A549 (cell line): ENCODE measurements around the gene B3GALT4. TPM values are rescaled to one million over a fixed set of nuclear protein-coding genes. Genes with fewer than 3 reads are reported as not detected.
A peak's percentile ranks its signal among the peaks of the same experiment; 100 is the strongest.

Source experiments
- ATAC-seq, 2 experiments: fragments of 200-7000 bp in 1 of 2; fragments of >200 bp in 1 of 2; cut with Nextera tagmentation in 1 of 2; cut with Tn5 transposase in 1 of 2; 3 replicates each; pipeline versions ENCODE4 v1.8.0 to v1.9.1; 2018 to 2020; ENCODE audit warnings: mild to moderate bottlenecking in 1 of 2, moderate library complexity in 1 of 2
- CTCF ChIA-PET: fragments of 300-600 bp; sonication (Branson Sonifier 250); formaldehyde crosslinking; extraction: SDS; loops from one replicate; lab custom pipeline; 2021; ENCODE audit warnings: antibody characterized with exemption, inconsistent platforms; lab: Yijun Ruan, JAX
- POLR2A ChIA-PET: fragments of 350-600 bp; formaldehyde crosslinking; extraction: SDS; loops from one replicate; lab custom pipeline; 2021; ENCODE audit warnings: antibody characterized with exemption, inconsistent platforms; lab: Yijun Ruan, JAX
- DNase-seq, 2 experiments: peaks; one replicate each; pipeline versions ENCODE4 v3.0.0 to v3.0.0-alpha.2; 2011 to 2016; ENCODE audit warnings: low read depth in 1 of 2, low spot score in 1 of 2
- FAIRE-seq: peaks from 2 replicates; lab custom pipeline; 2011; peaks lifted over from hg19 to GRCh38; lab: Jason Lieb, UNC
- H3K27ac ChIP-seq, 2 experiments: fragments of >200 bp; sonication (Bioruptor Twin); formaldehyde crosslinking; 3 replicates each; pipeline ENCODE4 v1.5.1; 2016 to 2017
- H3K4me1 ChIP-seq: fragments of >200 bp; sonication (Bioruptor Twin); formaldehyde crosslinking; 3 replicates; pipeline ENCODE4 v1.6.1; 2016
- H3K4me2 ChIP-seq: fragments of >200 bp; sonication (Bioruptor Twin); formaldehyde crosslinking; 3 replicates; pipeline ENCODE4 v1.6.1; 2016
- H3K4me3 ChIP-seq: fragments of >200 bp; sonication (Bioruptor Twin); formaldehyde crosslinking; 3 replicates; pipeline ENCODE4 v1.5.1; 2016
- H3K9me3 ChIP-seq: fragments of >200 bp; sonication (Bioruptor Twin); formaldehyde crosslinking; 3 replicates; pipeline ENCODE4 v1.6.1; 2016
- BHLHE40 ChIP-seq: IDR thresholded peaks from 2 replicates; pipeline ENCODE4 v1.6.1; 2012; ENCODE audit warnings: low read depth, low read length, inconsistent platforms
- CHD2 ChIP-seq: fragments of 150-350 bp; IDR thresholded peaks from 2 replicates; pipeline ENCODE4 v1.6.1; 2014; ENCODE audit warnings: low read length; ENCODE audit not compliant: partially characterized antibody
- CHD4 ChIP-seq: fragments of 200-600 bp; sonication (generic); IDR thresholded peaks from 2 replicates; pipeline ENCODE4 v1.6.1; 2016; ENCODE audit warnings: antibody characterized with exemption, mild to moderate bottlenecking, borderline replicate concordance
- CTCF ChIP-seq: fragments of >200 bp; sonication (Bioruptor Twin); formaldehyde crosslinking; IDR thresholded peaks from 3 replicates; pipeline ENCODE4 v1.5.1; 2016
- E2F6 ChIP-seq: IDR thresholded peaks from 2 replicates; pipeline ENCODE4 v1.6.1; 2012; ENCODE audit warnings: low read depth, borderline replicate concordance
- FOSL2 ChIP-seq, 2 experiments: fragments of 450-650 bp in 1 of 2; fragments of >200 bp in 1 of 2; sonication (Bioruptor Twin) in 1 of 2; formaldehyde crosslinking; IDR thresholded peaks; 2 replicates each; pipeline versions ENCODE4 v1.5.0 to v1.6.1; 2016 to 2020; ENCODE audit warnings: mild to moderate bottlenecking in 1 of 2, moderate library complexity in 1 of 2
- JUN ChIP-seq, 2 experiments: fragments of >200 bp; sonication (Bioruptor Twin); formaldehyde crosslinking; IDR thresholded peaks; 2 replicates in 1 of 2; 3 replicates in 1 of 2; pipeline ENCODE4 v1.6.1; 2016 to 2017
- PBX3 ChIP-seq: IDR thresholded peaks from 2 replicates; pipeline ENCODE4 v1.6.1; 2012
- PHF8 ChIP-seq: fragments of 200-600 bp; sonication (generic); IDR thresholded peaks from 2 replicates; pipeline ENCODE4 v1.6.1; 2016; ENCODE audit warnings: low read depth, mild to moderate bottlenecking, antibody characterized with exemption, moderate library complexity, borderline replicate concordance
- POLR2A ChIP-seq: IDR thresholded peaks from 2 replicates; pipeline ENCODE4 v1.6.1; 2012; ENCODE audit warnings: mild to moderate bottlenecking, low read length
- POLR2AphosphoS2 ChIP-seq: conservative IDR thresholded peaks from 2 replicates; pipeline ENCODE4 v1.6.1; 2012; ENCODE audit warnings: low read length, improper control_type of control experiment, inconsistent platforms
- RAD21 ChIP-seq, 2 experiments: fragments of >200 bp in 1 of 2; sonication (Bioruptor Twin) in 1 of 2; formaldehyde crosslinking in 1 of 2; IDR thresholded peaks in 1 of 2; conservative IDR thresholded peaks in 1 of 2; 2 replicates in 1 of 2; 3 replicates in 1 of 2; pipeline ENCODE4 v1.6.1; 2012 to 2018; ENCODE audit warnings: inconsistent platforms in 1 of 2
- ZFP36 ChIP-seq: fragments of 450-650 bp; IDR thresholded peaks from 2 replicates; pipeline ENCODE4 v1.6.1; 2014; ENCODE audit warnings: borderline replicate concordance; ENCODE audit not compliant: partially characterized antibody
- whole genome bisulfite sequencing: methylation state at CpG from one replicate; pipeline ENCODE4 v1.1.6; 2017; ENCODE audit errors: missing lambda C conversion rate; 5-methylcytosine and 5-hydroxymethylcytosine counted together
- polyA plus RNA-seq, 4 experiments: library from polyadenylated mRNA; depleted of rRNA in 3 of 4; stranded (reverse); fragments of >200 nt; fragmentation: RNase III in 1 of 4; extraction: RNeasy Plus Mini Kit Qiagen cat#74134 plus additional on column Dnase treatment in 1 of 4; gene quantifications; 2 replicates in 3 of 4; 3 replicates in 1 of 4; pipeline ENCODE4 v1.2.3, GENCODE V29; 2011 to 2017
- TF ChIP-seq, protein P1 (sequence below): fragments of 150-350 bp; IDR thresholded peaks from 2 replicates; pipeline ENCODE4 v1.6.1; 2014; ENCODE audit warnings: low read depth, mild to moderate bottlenecking, low read length
- TF ChIP-seq, protein P2 (sequence below): IDR thresholded peaks from 2 replicates; pipeline ENCODE4 v1.6.1; 2012
- TF ChIP-seq, protein P3 (sequence below): fragments of >200 bp; sonication (Bioruptor Twin); formaldehyde crosslinking; IDR thresholded peaks from 3 replicates; pipeline ENCODE4 v1.6.1; 2016

The B3GALT4 gene
- polyA plus RNA-seq, 2 of the 4 experiments (the other 2 are of a cell fraction): 0.27 to 0.54 TPM

GRCh38 chr6:33298773-33299236 lies 21.9 kb downstream of the B3GALT4 start, which contains the start of gene RGL2 (continued):
- no peak for TF ChIP-seq E2F6
- no peak for TF ChIP-seq CHD2
- TF ChIP-seq POLR2A: no peak
- TF ChIP-seq PHF8: no peak
- no peak for TF ChIP-seq FOSL2 (IDR thresholded peaks at IDR 0.05)
- TF ChIP-seq FOSL2 (CRISPR knock-in tag; IDR thresholded peaks at IDR 0.05): no peak
- no peak for TF ChIP-seq BHLHE40

GRCh38 chr6:33299237-33299944 lies 22.5 kb downstream of the B3GALT4 start:
- ChIA-PET POLR2A (interaction anchor here (0.7 to 1.6 kb wide), 12 partner anchors 9 to 327 kb away, joined by 3 to 20 read pairs (median 4); partner anchors contain the start of genes B3GALT4, PFDN6, RPS18 and TAPBP), CTCF (interaction anchor here (0.6 to 3.8 kb wide), 11 partner anchors 9 to 107 kb away, joined by 3 to 40 read pairs (median 6); partner anchors contain the start of genes B3GALT4, PFDN6, RPS18 and TAPBP)
- peak overlapping the region; percentile 53 for H3K4me3 ChIP-seq
- WGBS: under 1% methylated on average over 34 of the region's 54 CpGs
- H3K4me2 ChIP-seq: peak overlapping the region; percentile 86
- H3K4me1 ChIP-seq: peaks cover 4% of the 10 kb centered on the region; the same call in 1 of the 3 replicates
- peak; percentile 80 for ATAC-seq
- H3K27ac ChIP-seq: peak overlapping the region; percentile 72 to 98
- no peaks in the 10 kb centered on the region for H3K9me3 ChIP-seq
- TF ChIP-seq POLR2AphosphoS2: 0 out of 2 replicates have a peak, but pooled peaks have one; percentile 73
- TF ChIP-seq PHF8: peak; percentile 49; the same call in 1 of the 2 replicates
- TF ChIP-seq CTCF: peak; percentile 63
- TF ChIP-seq POLR2A: peak; percentile 83
- no peak for TF ChIP-seq CHD4
- TF ChIP-seq, protein P1, sequence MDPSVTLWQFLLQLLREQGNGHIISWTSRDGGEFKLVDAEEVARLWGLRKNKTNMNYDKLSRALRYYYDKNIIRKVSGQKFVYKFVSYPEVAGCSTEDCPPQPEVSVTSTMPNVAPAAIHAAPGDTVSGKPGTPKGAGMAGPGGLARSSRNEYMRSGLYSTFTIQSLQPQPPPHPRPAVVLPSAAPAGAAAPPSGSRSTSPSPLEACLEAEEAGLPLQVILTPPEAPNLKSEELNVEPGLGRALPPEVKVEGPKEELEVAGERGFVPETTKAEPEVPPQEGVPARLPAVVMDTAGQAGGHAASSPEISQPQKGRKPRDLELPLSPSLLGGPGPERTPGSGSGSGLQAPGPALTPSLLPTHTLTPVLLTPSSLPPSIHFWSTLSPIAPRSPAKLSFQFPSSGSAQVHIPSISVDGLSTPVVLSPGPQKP: no peak
- TF ChIP-seq E2F6: 0 out of 2 replicates have a peak, but pooled peaks have one; percentile 40
- TF ChIP-seq, protein P2, sequence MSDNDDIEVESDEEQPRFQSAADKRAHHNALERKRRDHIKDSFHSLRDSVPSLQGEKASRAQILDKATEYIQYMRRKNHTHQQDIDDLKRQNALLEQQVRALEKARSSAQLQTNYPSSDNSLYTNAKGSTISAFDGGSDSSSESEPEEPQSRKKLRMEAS: 0 out of 2 replicates have a peak, but pooled peaks have one; percentile 12
- TF ChIP-seq PBX3: peak; percentile 66; the same call in 1 of the 2 replicates
- no peak for TF ChIP-seq ZFP36
- TF ChIP-seq JUN (IDR thresholded peaks at IDR 0.05): peak; percentile 77 to 83; a peak in 4 of 5 replicates
- peak; percentile 31; a peak in 1 of 5 replicates for TF ChIP-seq RAD21 (conservative IDR thresholded peaks at IDR 0.05 in 1 of 2, IDR thresholded peaks at IDR 0.05 in 1 of 2)
- TF ChIP-seq, protein P3, sequence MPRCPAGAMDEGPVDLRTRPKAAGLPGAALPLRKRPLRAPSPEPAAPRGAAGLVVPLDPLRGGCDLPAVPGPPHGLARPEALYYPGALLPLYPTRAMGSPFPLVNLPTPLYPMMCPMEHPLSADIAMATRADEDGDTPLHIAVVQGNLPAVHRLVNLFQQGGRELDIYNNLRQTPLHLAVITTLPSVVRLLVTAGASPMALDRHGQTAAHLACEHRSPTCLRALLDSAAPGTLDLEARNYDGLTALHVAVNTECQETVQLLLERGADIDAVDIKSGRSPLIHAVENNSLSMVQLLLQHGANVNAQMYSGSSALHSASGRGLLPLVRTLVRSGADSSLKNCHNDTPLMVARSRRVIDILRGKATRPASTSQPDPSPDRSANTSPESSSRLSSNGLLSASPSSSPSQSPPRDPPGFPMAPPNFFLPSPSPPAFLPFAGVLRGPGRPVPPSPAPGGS: peak; percentile 72; the same call in 1 of the 3 replicates
- no peak for FAIRE-seq
- peak; percentile 74 to 89 for DNase-seq
